Testis (tissue), 2 donors: ENCODE measurements around the gene SPATA31D1.

ENCODE experiments used
- POLR2A ChIP-seq: fragments of 450-650 bp; IDR thresholded peaks from one replicate; pipeline ENCODE4 v1.6.1; 2017; ENCODE audit warnings: antibody characterized with exemption, mild to moderate bottlenecking, moderate library complexity
- TF ChIP-seq, protein P1 (sequence below), 3 experiments: fragments of 450-650 bp in 2 of 3; fragments of 200-600 bp in 1 of 3; sonication (generic) in 1 of 3; IDR thresholded peaks; one replicate each; pipeline ENCODE4 v1.5.1; 2016 to 2019; ENCODE audit warnings: antibody characterized with exemption in 3 of 3, mild to moderate bottlenecking in 2 of 3, moderate library complexity in 1 of 3

GRCh38 chr9:81974764-81975163 lies 13.8 kb upstream of the SPATA31D1 start:
- TF ChIP-seq POLR2A = no peak
- TF ChIP-seq, protein P1, sequence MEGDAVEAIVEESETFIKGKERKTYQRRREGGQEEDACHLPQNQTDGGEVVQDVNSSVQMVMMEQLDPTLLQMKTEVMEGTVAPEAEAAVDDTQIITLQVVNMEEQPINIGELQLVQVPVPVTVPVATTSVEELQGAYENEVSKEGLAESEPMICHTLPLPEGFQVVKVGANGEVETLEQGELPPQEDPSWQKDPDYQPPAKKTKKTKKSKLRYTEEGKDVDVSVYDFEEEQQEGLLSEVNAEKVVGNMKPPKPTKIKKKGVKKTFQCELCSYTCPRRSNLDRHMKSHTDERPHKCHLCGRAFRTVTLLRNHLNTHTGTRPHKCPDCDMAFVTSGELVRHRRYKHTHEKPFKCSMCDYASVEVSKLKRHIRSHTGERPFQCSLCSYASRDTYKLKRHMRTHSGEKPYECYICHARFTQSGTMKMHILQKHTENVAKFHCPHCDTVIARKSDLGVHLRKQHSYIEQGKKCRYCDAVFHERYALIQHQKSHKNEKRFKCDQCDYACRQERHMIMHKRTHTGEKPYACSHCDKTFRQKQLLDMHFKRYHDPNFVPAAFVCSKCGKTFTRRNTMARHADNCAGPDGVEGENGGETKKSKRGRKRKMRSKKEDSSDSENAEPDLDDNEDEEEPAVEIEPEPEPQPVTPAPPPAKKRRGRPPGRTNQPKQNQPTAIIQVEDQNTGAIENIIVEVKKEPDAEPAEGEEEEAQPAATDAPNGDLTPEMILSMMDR (IDR thresholded peaks at IDR 0.05) = no peak
